GM18907 (cell line): ENCODE measurements around the gene LGALS9B.
"Not testable (repeated sequence)": the region's sequence is repeated elsewhere in the genome, so short reads cannot be mapped to it uniquely, and the experiment has no call there.

Experiments
- ATAC-seq: cut with Tn5 transposase; IDR thresholded peaks from one replicate; pipeline ENCODE4 v1.9.1; 2021; ENCODE audit warnings: mild to moderate bottlenecking, moderate library complexity; ENCODE audit not compliant: unreplicated experiment

LGALS9B gene

GRCh38 chr17:20417492-20418080 lies 49.8 kb downstream of the LGALS9B start:
- ATAC-seq = not testable (repeated sequence)

DNA sequence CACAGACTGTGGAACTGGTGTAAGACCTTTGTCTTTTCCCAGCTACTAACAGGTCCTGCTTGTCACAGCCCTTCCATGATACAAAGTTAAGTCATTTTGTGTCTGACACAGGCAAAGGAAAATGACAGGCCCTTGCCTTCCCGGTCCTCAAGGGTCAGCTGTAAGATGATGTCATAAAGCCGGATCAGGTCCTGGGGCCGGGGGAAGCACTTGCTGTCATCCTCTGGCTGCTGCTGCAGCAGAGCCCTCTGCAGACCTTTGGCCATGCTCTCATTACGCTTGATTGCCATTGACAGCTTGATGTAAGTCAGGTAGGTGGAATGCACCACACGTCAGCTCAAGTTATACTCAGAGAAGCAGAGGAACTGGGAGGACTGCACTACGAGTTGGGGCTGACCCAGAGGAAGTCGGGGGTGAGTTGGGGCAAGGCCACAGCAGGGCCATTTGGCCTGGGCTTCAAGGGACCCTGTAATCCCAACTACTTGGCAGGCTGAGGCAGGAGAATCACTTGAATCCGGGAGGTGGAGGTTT lies 50.9 kb downstream of the LGALS9B start:
- ATAC-seq = not testable (repeated sequence)

DNA sequence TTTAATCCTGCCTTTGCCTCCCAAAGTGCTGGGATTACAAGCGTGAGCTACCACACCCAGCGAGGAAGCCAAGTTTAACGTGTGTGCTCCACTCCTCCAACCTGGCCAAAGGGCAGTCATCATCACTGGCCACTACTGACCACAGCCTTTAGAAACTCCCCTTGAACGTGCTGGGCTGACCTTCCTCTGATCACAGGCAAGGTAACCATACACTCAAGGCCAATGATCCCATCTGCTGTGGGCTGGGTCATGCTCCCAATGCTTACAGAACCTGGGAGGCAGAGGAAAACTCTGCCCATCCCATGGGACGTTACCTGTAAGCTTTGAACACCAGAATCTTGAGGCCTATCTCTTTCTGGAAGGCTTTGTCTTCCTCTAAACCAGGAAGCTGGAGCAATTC lies 51.9 kb downstream of the LGALS9B start:
- not testable (repeated sequence) for ATAC-seq

- ATAC-seq = not testable (repeated sequence)
Measured at GRCh38 chr17:20401306-20402022, 65.9 kb downstream of the LGALS9B start.

- not testable (repeated sequence) for ATAC-seq
Measured at GRCh38 chr17:20400559-20401305, 66.6 kb downstream of the LGALS9B start.
